Caco-2 (cell line): ENCODE measurements around the gene JAG2. TPM values are rescaled to one million over a fixed set of nuclear protein-coding genes. Genes with fewer than 3 reads are reported as not detected.

Source experiments
- BruUV-seq: library from RNA; stranded (reverse); fragments of 400-500 nt; replicated peaks from 2 replicates; lab custom pipeline; 2021; lab: Mats Ljungman, UMichigan
- CTCF ChIA-PET: fragments of 300-600 bp; sonication (Branson Sonifier 250); formaldehyde crosslinking; loops from one replicate; lab custom pipeline; 2022; ENCODE audit warnings: antibody characterized with exemption; lab: Charles Lee
- POLR2A ChIA-PET: fragments of 300-600 bp; sonication (Branson Sonifier 250); formaldehyde crosslinking; loops from one replicate; lab custom pipeline; 2022; ENCODE audit warnings: antibody characterized with exemption; lab: Charles Lee
- DNase-seq, 2 experiments: peaks; one replicate each; pipeline versions ENCODE4 v3.0.0 to v3.0.0-alpha.2; 2020 to 2022
- H3K27me3 ChIP-seq: replicated peaks from 2 replicates; pipeline ENCODE4 v1.6.0; 2011; ENCODE audit warnings: low read length; ENCODE audit not compliant: control insufficient read depth, insufficient read depth
- H3K36me3 ChIP-seq: 2 replicates; pipeline ENCODE4 v1.5.1; 2011; ENCODE audit warnings: low read length; ENCODE audit not compliant: control insufficient read depth, insufficient read depth
- H3K4me1 ChIP-seq: fragments of 250-450 bp; sonication (Bioruptor Pico); 2 replicates; pipeline ENCODE4 v1.5.1; 2020; ENCODE audit warnings: mild to moderate bottlenecking
- H3K4me3 ChIP-seq: 2 replicates; pipeline ENCODE4 v1.5.1; 2011; ENCODE audit warnings: low read depth, mild to moderate bottlenecking, control low read depth, low read length
- H3K9me3 ChIP-seq: fragments of 250-450 bp; sonication (Bioruptor Pico); 2 replicates; pipeline ENCODE4 v1.5.1; 2020; ENCODE audit warnings: mild to moderate bottlenecking, moderate library complexity
- H3K27ac Mint-ChIP-seq: one replicate; pipeline ENCODE4 v1.8.0; 2022; ENCODE audit warnings: mixed read lengths; ENCODE audit not compliant: unreplicated experiment
- H3K27me3 Mint-ChIP-seq: one replicate; pipeline ENCODE4 v1.8.0; 2022; ENCODE audit warnings: mixed read lengths; ENCODE audit not compliant: insufficient read depth, unreplicated experiment
- H3K36me3 Mint-ChIP-seq: one replicate; pipeline ENCODE4 v1.8.0; 2022; ENCODE audit warnings: mild to moderate bottlenecking, mixed read lengths; ENCODE audit not compliant: insufficient read depth, unreplicated experiment
- H3K4me1 Mint-ChIP-seq: one replicate; pipeline ENCODE4 v1.8.0; 2022; ENCODE audit warnings: low read depth, mixed read lengths; ENCODE audit not compliant: unreplicated experiment
- H3K4me3 Mint-ChIP-seq: one replicate; pipeline ENCODE4 v1.8.0; 2022; ENCODE audit warnings: mild to moderate bottlenecking, moderate library complexity, mixed read lengths; ENCODE audit not compliant: unreplicated experiment
- H3K9me3 Mint-ChIP-seq: one replicate; pipeline ENCODE4 v1.8.0; 2022; ENCODE audit warnings: mixed read lengths; ENCODE audit not compliant: unreplicated experiment
- intact Hi-C: fragments of 100-400 bp; cut with micrococcal nuclease; formaldehyde crosslinking; loops from one replicate; pipeline ENCODE4 v1.10.0; 2022; ENCODE audit not compliant: unreplicated experiment
- total RNA-seq: library from RNA; stranded (reverse); gene quantifications from 2 replicates; pipeline ENCODE4 v1.2.3, GENCODE V29; 2022
- TF ChIP-seq, protein P1 (sequence below), 2 experiments: fragments of 200-600 bp in 1 of 2; IDR thresholded peaks; 1 replicate in 1 of 2; 2 replicates in 1 of 2; pipeline versions ENCODE4 v1.5.1 to v1.8.0; 2011 to 2022; ENCODE audit warnings: antibody characterized with exemption in 1 of 2, control low read depth in 1 of 2, inconsistent platforms in 1 of 2, low read depth in 1 of 2, low read length in 1 of 2, mild to moderate bottlenecking in 1 of 2, moderate library complexity in 1 of 2; ENCODE audit not compliant: insufficient read depth in 1 of 2, severe bottlenecking in 1 of 2, unreplicated experiment in 1 of 2

JAG2 gene
- total RNA-seq, 1 experiment from 2014 or later = 43.0 TPM

DNA sequence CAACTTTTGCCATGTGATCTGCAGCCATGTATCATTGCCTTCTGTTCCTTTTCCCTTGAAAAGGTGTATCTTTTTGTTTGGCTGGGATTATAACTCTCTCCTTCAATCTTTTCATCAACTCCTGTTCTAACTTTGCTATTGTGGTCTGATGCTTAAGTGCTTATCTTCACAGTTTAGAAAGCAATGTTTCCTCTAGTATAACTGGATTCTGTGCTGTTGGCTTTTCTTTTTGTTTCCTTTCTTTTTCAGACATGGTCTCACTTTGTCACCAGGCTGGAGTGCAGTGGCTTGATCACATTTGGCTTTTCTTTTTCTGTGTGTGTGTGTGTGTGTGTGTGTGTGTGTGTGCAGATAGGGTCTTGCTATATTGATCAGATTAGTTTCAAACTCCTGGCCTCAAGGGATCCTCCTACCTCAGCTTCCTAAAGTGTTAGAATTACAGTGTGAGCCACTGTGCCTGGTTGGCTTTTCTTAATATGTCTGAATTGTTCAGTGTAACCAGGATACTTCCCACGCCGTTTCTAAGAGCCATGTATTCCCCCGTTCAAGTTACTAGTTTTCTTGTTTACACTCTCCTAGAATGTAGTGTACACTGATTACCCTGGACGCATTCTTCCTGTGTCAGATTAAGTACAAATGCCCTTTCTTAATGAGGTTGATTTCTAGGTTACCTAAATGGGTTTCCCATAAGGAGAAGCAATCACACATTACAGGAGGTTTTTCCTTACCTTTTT lies 35.5 kb downstream of the JAG2 start:
- no peak overlapping the region for H3K27ac Mint-ChIP-seq
- TF ChIP-seq, protein P1, sequence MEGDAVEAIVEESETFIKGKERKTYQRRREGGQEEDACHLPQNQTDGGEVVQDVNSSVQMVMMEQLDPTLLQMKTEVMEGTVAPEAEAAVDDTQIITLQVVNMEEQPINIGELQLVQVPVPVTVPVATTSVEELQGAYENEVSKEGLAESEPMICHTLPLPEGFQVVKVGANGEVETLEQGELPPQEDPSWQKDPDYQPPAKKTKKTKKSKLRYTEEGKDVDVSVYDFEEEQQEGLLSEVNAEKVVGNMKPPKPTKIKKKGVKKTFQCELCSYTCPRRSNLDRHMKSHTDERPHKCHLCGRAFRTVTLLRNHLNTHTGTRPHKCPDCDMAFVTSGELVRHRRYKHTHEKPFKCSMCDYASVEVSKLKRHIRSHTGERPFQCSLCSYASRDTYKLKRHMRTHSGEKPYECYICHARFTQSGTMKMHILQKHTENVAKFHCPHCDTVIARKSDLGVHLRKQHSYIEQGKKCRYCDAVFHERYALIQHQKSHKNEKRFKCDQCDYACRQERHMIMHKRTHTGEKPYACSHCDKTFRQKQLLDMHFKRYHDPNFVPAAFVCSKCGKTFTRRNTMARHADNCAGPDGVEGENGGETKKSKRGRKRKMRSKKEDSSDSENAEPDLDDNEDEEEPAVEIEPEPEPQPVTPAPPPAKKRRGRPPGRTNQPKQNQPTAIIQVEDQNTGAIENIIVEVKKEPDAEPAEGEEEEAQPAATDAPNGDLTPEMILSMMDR (IDR thresholded peaks at IDR 0.05; ENCODE audit: insufficient read depth in 1 of 2, low read depth in 1 of 2, low read length in 1 of 2, severe bottlenecking in 1 of 2, unreplicated experiment in 1 of 2) = no peak
- H3K36me3 Mint-ChIP-seq = no peaks in the 10 kb centered on the region
- ChIA-PET CTCF (no interaction called here), POLR2A (no interaction called here)
- H3K4me3 Mint-ChIP-seq = no peak overlapping the region
- intact Hi-C loops = no loop called here
- DNase-seq = no peak
- H3K9me3 Mint-ChIP-seq = peaks cover 9% of the 10 kb centered on the region
- Histone ChIP-seq H3K4me3 (no peak overlapping the region), H3K36me3 (no peaks in the 10 kb centered on the region), H3K27me3 (no peaks in the 10 kb centered on the region), H3K4me1 (peaks cover 4% of the 10 kb centered on the region; the same call in 1 of the 2 replicates), H3K9me3 (peaks cover 13% of the 10 kb centered on the region)
- no peaks in the 10 kb centered on the region for H3K4me1 Mint-ChIP-seq
- BruUV-seq = no TSS peak
- no peaks in the 10 kb centered on the region for H3K27me3 Mint-ChIP-seq

DNA sequence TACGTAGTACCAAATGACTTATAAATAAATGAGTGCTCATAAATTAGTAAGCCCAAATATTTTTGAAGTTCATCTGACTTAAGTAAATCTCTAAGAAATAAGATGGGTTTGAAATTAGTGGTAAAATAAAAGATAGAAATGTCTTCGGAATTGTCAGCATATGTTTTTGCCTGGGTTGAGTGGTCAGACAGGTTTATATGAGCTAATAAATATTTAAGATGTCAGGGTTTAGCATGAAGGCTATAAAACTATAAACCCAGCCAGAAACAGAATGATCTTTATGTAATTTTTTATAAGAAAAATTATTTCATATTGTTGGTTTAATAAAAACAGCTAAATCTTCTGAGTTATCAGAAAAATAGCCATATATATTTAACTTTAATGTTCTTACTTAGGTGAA lies 37.3 kb downstream of the JAG2 start:
- no TSS peak for BruUV-seq
- intact Hi-C loops = no loop called here
- TF ChIP-seq, protein P1 (IDR thresholded peaks at IDR 0.05; ENCODE audit: insufficient read depth in 1 of 2, low read depth in 1 of 2, low read length in 1 of 2, severe bottlenecking in 1 of 2, unreplicated experiment in 1 of 2) = no peak

DNA sequence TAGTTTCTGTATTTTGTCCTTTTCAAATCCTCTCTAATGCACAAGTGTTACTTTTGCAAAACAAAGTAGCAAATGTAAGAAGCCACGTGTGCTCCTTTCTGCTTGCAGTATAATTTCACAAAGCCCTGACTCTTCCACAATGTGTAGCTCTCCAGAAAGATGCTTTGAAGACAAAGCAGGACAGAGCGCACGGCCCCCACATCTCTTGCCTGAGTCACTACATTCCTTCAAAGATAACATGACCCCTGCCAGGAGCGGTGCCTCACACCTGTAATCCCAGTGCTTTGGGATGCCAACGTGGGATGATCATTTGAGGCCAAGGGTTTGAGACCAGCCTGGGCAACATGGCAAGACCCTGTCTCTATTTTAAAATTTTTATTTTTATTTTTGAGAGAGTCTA lies 40.5 kb downstream of the JAG2 start:
- no TSS peak for BruUV-seq
- H3K4me1 Mint-ChIP-seq = no peaks in the 10 kb centered on the region
- H3K27ac Mint-ChIP-seq = no peak overlapping the region
- H3K4me1 ChIP-seq = peaks cover 8% of the 10 kb centered on the region; the same call in 1 of the 2 replicates
- H3K9me3 Mint-ChIP-seq = peaks cover 12% of the 10 kb centered on the region
- no peaks in the 10 kb centered on the region for H3K36me3 Mint-ChIP-seq
- intact Hi-C loops = no loop called here
- peaks cover 13% of the 10 kb centered on the region for H3K9me3 ChIP-seq
- CTCF ChIA-PET = no interaction called here
- no peaks in the 10 kb centered on the region for H3K36me3 ChIP-seq
- TF ChIP-seq, protein P1 (IDR thresholded peaks at IDR 0.05; ENCODE audit: insufficient read depth in 1 of 2, low read depth in 1 of 2, low read length in 1 of 2, severe bottlenecking in 1 of 2, unreplicated experiment in 1 of 2) = no peak
- peak in 1 of 2 experiments; percentile 37 for DNase-seq
- no peak overlapping the region for H3K4me3 Mint-ChIP-seq
- POLR2A ChIA-PET = interaction anchor here (0.7 kb wide), 1 partner anchor 79 kb away, joined by 5 read pairs; no protein-coding TSS in a partner anchor
- H3K27me3 ChIP-seq = no peaks in the 10 kb centered on the region
- no peak overlapping the region for H3K4me3 ChIP-seq
- no peaks in the 10 kb centered on the region for H3K27me3 Mint-ChIP-seq

More for the DNA sequence above, 37.3 kb downstream of the JAG2 start:
- ChIA-PET CTCF (no interaction called here), POLR2A (interaction anchor here (0.7 kb wide), 1 partner anchor 44 kb away, joined by 5 read pairs; no protein-coding TSS in a partner anchor)
- no peak overlapping the region for H3K27ac Mint-ChIP-seq
- H3K36me3 ChIP-seq = no peaks in the 10 kb centered on the region
- H3K9me3 ChIP-seq = peaks cover 13% of the 10 kb centered on the region
- DNase-seq = no peak
- H3K27me3 ChIP-seq = no peaks in the 10 kb centered on the region
- no peak overlapping the region for H3K4me3 Mint-ChIP-seq
- H3K4me1 ChIP-seq = peaks cover 8% of the 10 kb centered on the region; the same call in 1 of the 2 replicates
- H3K4me1 Mint-ChIP-seq = no peaks in the 10 kb centered on the region
- no peak overlapping the region for H3K4me3 ChIP-seq
- no peaks in the 10 kb centered on the region for H3K27me3 Mint-ChIP-seq
- peaks cover 9% of the 10 kb centered on the region for H3K9me3 Mint-ChIP-seq
- no peaks in the 10 kb centered on the region for H3K36me3 Mint-ChIP-seq
